GM06990 (cell line): ENCODE results near the gene BCL2L15.

Experiments
- DNase-seq: peaks from one replicate; pipeline ENCODE4 v3.0.0-alpha.2; 2011; ENCODE audit not compliant: insufficient read length; ENCODE audit errors: extremely low read depth
- H3K27me3 ChIP-seq: replicated peaks from 2 replicates; pipeline ENCODE4 v1.6.0; 2011; ENCODE audit warnings: low read length; ENCODE audit not compliant: control insufficient read depth, insufficient read depth
- H3K36me3 ChIP-seq: 2 replicates; pipeline ENCODE4 v1.5.1; 2011; ENCODE audit warnings: low read length; ENCODE audit not compliant: control insufficient read depth, insufficient read depth
- H3K4me3 ChIP-seq: replicated peaks from 2 replicates; pipeline ENCODE4 v1.5.1; 2011; ENCODE audit warnings: low read depth, mild to moderate bottlenecking, control low read depth, low read length
- CTCF ChIP-seq: IDR thresholded peaks from 2 replicates; pipeline ENCODE4 v1.5.1; 2011; ENCODE audit warnings: low read length, control low read depth, mild to moderate bottlenecking, inconsistent platforms; ENCODE audit not compliant: insufficient read depth, poor library complexity, severe bottlenecking

BCL2L15 gene

GRCh38 chr1:113904674-113905434 is 17.5 kb upstream of the BCL2L15 start, which contains the start of the genes AP4B1 and DCLRE1B:
TSS of gene AP4B1 (minus strand) at chr1:113904799. CDS start at chr1:113904717, 82 bp downstream.
TSS of gene DCLRE1B (plus strand) at chr1:113905326. CDS start at chr1:113905587, 261 bp downstream.
- TF ChIP-seq CTCF: peak; percentile 81
- peak; percentile 100 for DNase-seq
- Histone ChIP-seq H3K36me3 (peaks cover 12% of the 10 kb centered on the region), H3K27me3 (no peaks in the 10 kb centered on the region), H3K4me3 (peak within 1 kb of the TSS; percentile 85)

GRCh38 chr1:113904293-113904673 is 16.9 kb upstream of the BCL2L15 start:
- no peak for DNase-seq
- H3K36me3 ChIP-seq: peaks cover 14% of the 10 kb centered on the region

GRCh38 chr1:113903501-113904292 is 16.3 kb upstream of the BCL2L15 start:
- no peak for TF ChIP-seq CTCF
- peak; percentile 25 for DNase-seq
- peak overlapping the region; percentile 85 for H3K4me3 ChIP-seq
- H3K36me3 ChIP-seq: peaks cover 16% of the 10 kb centered on the region
- H3K27me3 ChIP-seq: no peaks in the 10 kb centered on the region

More at GRCh38 chr1:113904293-113904673, 16.9 kb upstream of the BCL2L15 start:
- Histone ChIP-seq H3K27me3 (no peaks in the 10 kb centered on the region), H3K4me3 (peak overlapping the region; percentile 85)
- TF ChIP-seq CTCF: no peak

GRCh38 chr1:113901191-113901590 is 13.8 kb upstream of the BCL2L15 start:
- peaks cover 22% of the 10 kb centered on the region for H3K36me3 ChIP-seq
- TF ChIP-seq CTCF: no peak
- no peaks in the 10 kb centered on the region for H3K27me3 ChIP-seq
- H3K4me3 ChIP-seq: no peak overlapping the region
- DNase-seq: no peak

GRCh38 chr1:113899111-113899510 is 11.7 kb upstream of the BCL2L15 start:
- Histone ChIP-seq H3K36me3 (peaks cover 26% of the 10 kb centered on the region), H3K4me3 (no peak overlapping the region), H3K27me3 (no peaks in the 10 kb centered on the region)
- no peak for DNase-seq
- TF ChIP-seq CTCF: no peak
